ENCODE data around the gene FAM89B. TPM values are rescaled to one million over a fixed set of nuclear protein-coding genes. Genes with fewer than 3 reads are reported as not detected.

FAM89B gene
- total and polyA plus RNA-seq, 2 of the 8 experiments (the other 6 are each of a cell fraction or from before 2014, with no cell fraction given), result 15.8 to 32.4 TPM

- no peak for TF ChIP-seq CTCF (IDR thresholded peaks at IDR 0.05; ENCODE audit: control extremely low read depth in 1 of 3, insufficient read depth in 1 of 3, low read depth in 1 of 3, low read length in 3 of 3)
- no peak for TF ChIP-seq CHD7 (IDR thresholded peaks at IDR 0.05; ENCODE audit: insufficient replicate concordance, low read length)
- no peak for TF ChIP-seq KDM1A (IDR thresholded peaks at IDR 0.05; ENCODE audit: borderline replicate concordance, low read length)
- TF ChIP-seq CBX5 (IDR thresholded peaks at IDR 0.05; ENCODE audit: low read depth, low read length), result no peak
- no peak for TF ChIP-seq RAD21 (IDR thresholded peaks at IDR 0.05 in 1 of 2, conservative IDR thresholded peaks at IDR 0.05 in 1 of 2; ENCODE audit: low read depth in 2 of 2, low read length in 2 of 2)
- TF ChIP-seq TBP (IDR thresholded peaks at IDR 0.05; ENCODE audit: low read depth, low read length), result no peak
Observed at GRCh38 chr11:65525546-65526480, 46.5 kb upstream of the FAM89B start (continued).

Data from H1 (cell line).